ENCODE results near the gene NLRC5. TPM values are rescaled to one million over a fixed set of nuclear protein-coding genes. Genes with fewer than 3 reads are reported as not detected.

The NLRC5 gene
- total RNA-seq, 2 experiments from 2014 or later = 199 to 305 TPM

DNA sequence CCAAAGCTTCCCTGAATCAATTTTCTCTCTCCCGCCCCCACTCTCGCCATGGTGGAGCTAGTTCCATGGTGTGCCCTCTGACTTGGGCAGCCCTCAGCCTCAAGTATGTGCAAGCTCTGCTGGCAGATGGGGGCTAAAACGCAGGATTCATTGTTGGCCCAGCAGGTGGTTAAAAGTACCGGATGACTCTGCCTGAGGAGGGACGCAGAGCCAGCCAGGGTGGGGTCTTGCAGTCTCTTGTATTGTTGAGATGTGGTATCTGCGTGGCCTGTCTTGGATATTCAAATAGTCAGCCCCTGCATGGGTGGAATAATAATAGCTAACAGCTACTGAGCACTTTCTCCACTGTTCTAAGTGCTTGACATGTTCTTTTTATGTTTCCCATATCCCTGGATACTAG, 66.3 kb downstream of the NLRC5 start:
- no TSS peak for BruUV-seq (replicated peaks)
- ChIA-PET POLR2A (no interaction called here), CTCF (ENCODE audit: unreplicated experiment) (interaction anchor here (1.0 kb wide), 1 partner anchor 11 kb away, joined by 3 read pairs; no protein-coding TSS in a partner anchor)

DNA sequence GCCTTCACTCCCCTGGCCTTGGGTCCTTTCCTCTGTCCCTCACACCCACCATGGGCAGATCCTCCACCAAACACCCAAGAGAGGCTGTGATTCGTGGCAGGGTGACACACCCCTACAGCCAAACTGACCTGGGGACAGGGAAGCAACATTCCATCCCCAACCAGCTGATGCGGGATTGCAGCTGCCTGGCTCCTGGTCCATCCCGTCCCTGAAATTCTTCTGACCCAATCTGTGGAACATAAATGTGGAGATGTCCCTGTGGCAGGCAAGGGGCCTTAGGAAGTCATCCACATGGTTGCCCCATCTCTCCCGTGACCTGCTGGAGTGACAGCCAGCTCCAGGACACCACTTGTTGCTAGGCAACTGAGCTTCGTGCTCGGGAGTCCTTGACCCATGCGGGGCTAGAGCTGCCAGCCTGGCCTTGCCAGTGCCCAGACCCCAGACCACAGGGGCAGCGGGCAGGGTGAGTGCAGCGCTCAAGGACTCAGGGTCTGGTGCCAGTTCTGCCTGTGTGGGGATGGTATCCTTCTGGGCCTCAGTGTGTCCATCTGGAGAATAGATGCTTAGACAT, 69.0 kb downstream of the NLRC5 start:
- no peak overlapping the region for H3K4me2 ChIP-seq (ENCODE audit: low read length)
- no peak for DNase-seq (ENCODE audit: low spot score)
- ChIA-PET CTCF (ENCODE audit: unreplicated experiment) (no interaction called here), POLR2A (no interaction called here)
- H3K36me3 ChIP-seq (ENCODE audit: insufficient read depth, low read length) = peaks cover 94% of the 10 kb centered on the region
- intact Hi-C loops (cut with micrococcal nuclease; ENCODE audit: unreplicated experiment) = no loop called here
- no peaks in the 10 kb centered on the region for H3K9me2 ChIP-seq (ENCODE audit: insufficient read depth, low read length)
- TF ChIP-seq EZH2phosphoT487 (IDR thresholded peaks at IDR 0.05; ENCODE audit: borderline replicate concordance, low read depth, low read length) = no peak
- TF ChIP-seq, protein P1, sequence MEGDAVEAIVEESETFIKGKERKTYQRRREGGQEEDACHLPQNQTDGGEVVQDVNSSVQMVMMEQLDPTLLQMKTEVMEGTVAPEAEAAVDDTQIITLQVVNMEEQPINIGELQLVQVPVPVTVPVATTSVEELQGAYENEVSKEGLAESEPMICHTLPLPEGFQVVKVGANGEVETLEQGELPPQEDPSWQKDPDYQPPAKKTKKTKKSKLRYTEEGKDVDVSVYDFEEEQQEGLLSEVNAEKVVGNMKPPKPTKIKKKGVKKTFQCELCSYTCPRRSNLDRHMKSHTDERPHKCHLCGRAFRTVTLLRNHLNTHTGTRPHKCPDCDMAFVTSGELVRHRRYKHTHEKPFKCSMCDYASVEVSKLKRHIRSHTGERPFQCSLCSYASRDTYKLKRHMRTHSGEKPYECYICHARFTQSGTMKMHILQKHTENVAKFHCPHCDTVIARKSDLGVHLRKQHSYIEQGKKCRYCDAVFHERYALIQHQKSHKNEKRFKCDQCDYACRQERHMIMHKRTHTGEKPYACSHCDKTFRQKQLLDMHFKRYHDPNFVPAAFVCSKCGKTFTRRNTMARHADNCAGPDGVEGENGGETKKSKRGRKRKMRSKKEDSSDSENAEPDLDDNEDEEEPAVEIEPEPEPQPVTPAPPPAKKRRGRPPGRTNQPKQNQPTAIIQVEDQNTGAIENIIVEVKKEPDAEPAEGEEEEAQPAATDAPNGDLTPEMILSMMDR (conservative IDR thresholded peaks at IDR 0.05; ENCODE audit: low read length) = no peak
- H3K9me3 ChIP-seq (ENCODE audit: low read length) = no peaks in the 10 kb centered on the region
- H4K20me1 ChIP-seq (ENCODE audit: insufficient read depth, low read length) = no peaks in the 10 kb centered on the region
- BruUV-seq (replicated peaks) = no TSS peak
- no peak overlapping the region for H2AFZ ChIP-seq (ENCODE audit: low read length)
- H3K4me1 ChIP-seq (ENCODE audit: insufficient read depth, low read length, poor library complexity, severe bottlenecking) = no peaks in the 10 kb centered on the region
- H3K4me3 ChIP-seq (ENCODE audit: low read depth, low read length, poor library complexity, severe bottlenecking) = no peak overlapping the region
- no peaks in the 10 kb centered on the region for H3K79me2 ChIP-seq (ENCODE audit: insufficient read depth, low read depth, low read length)
- H3K27ac ChIP-seq (ENCODE audit: low read depth, low read length, poor library complexity, severe bottlenecking) = no peak overlapping the region

More for the DNA sequence above, 66.3 kb downstream of the NLRC5 start:
- TF ChIP-seq, protein P1 (conservative IDR thresholded peaks at IDR 0.05; ENCODE audit: low read length) = no peak
- TF ChIP-seq EZH2phosphoT487 (IDR thresholded peaks at IDR 0.05; ENCODE audit: borderline replicate concordance, low read depth, low read length) = no peak
- Histone ChIP-seq H3K27ac (ENCODE audit: low read depth, low read length, poor library complexity, severe bottlenecking) (no peak overlapping the region), H3K79me2 (ENCODE audit: insufficient read depth, low read depth, low read length) (no peaks in the 10 kb centered on the region), H3K36me3 (ENCODE audit: insufficient read depth, low read length) (peaks cover 98% of the 10 kb centered on the region), H4K20me1 (ENCODE audit: insufficient read depth, low read length) (no peaks in the 10 kb centered on the region), H3K4me2 (ENCODE audit: low read length) (no peak overlapping the region), H3K4me1 (ENCODE audit: insufficient read depth, low read length, poor library complexity, severe bottlenecking) (no peaks in the 10 kb centered on the region), H2AFZ (ENCODE audit: low read length) (no peak overlapping the region), H3K9me3 (ENCODE audit: low read length) (no peaks in the 10 kb centered on the region), H3K9me2 (ENCODE audit: insufficient read depth, low read length) (no peaks in the 10 kb centered on the region), H3K4me3 (ENCODE audit: low read depth, low read length, poor library complexity, severe bottlenecking) (no peak overlapping the region)
- DNase-seq (ENCODE audit: low spot score) = no peak
- intact Hi-C loops (cut with micrococcal nuclease; ENCODE audit: unreplicated experiment) = no loop called here

DNA sequence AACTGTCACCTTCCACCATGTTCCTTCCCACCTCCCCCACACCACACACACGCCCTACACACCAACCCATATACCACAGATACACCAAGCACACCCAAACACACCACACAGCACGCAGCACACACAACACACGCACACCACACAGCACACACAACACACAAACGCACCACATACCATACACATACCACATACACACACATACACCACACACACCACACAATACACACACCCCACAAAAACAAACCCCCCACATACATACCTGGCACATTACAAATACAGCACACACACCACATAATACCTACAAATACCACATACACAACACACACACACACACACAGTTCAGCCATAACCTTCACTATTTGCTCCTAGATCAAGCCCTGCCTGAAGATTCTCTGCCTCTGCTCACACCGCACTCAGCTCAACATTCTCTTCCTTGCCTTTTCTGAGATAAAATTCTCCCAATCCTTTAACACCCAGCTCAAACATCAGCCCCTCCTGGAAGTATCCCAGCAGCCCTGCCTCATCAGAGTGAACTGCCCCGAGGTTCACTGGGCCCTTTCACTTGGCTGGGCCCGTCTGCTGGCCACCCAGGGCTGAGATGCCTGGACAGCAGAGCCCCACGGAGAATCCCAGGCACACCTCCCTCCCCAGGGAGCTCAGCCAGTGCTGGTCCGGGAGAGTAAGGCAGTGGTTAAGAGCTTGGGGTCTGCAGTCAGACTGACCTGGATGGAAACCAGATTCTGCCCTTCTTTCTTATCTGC, 71.1 kb downstream of the NLRC5 start:
- H4K20me1 ChIP-seq (ENCODE audit: insufficient read depth, low read length) = no peaks in the 10 kb centered on the region
- intact Hi-C loops (cut with micrococcal nuclease; ENCODE audit: unreplicated experiment) = no loop called here
- H3K4me2 ChIP-seq (ENCODE audit: low read length) = no peak overlapping the region
- peaks cover 79% of the 10 kb centered on the region for H3K36me3 ChIP-seq (ENCODE audit: insufficient read depth, low read length)
- H3K4me3 ChIP-seq (ENCODE audit: low read depth, low read length, poor library complexity, severe bottlenecking) = no peak overlapping the region
- H3K9me3 ChIP-seq (ENCODE audit: low read length) = no peaks in the 10 kb centered on the region
- no peaks in the 10 kb centered on the region for H3K79me2 ChIP-seq (ENCODE audit: insufficient read depth, low read depth, low read length)
- H3K4me1 ChIP-seq (ENCODE audit: insufficient read depth, low read length, poor library complexity, severe bottlenecking) = no peaks in the 10 kb centered on the region
- DNase-seq (ENCODE audit: low spot score) = no peak
- no peak overlapping the region for H3K27ac ChIP-seq (ENCODE audit: low read depth, low read length, poor library complexity, severe bottlenecking)
- H2AFZ ChIP-seq (ENCODE audit: low read length) = no peak overlapping the region
- ChIA-PET POLR2A (no interaction called here), CTCF (ENCODE audit: unreplicated experiment) (no interaction called here)
- no peak for TF ChIP-seq EZH2phosphoT487 (IDR thresholded peaks at IDR 0.05; ENCODE audit: borderline replicate concordance, low read depth, low read length)
- TF ChIP-seq, protein P1 (conservative IDR thresholded peaks at IDR 0.05; ENCODE audit: low read length) = no peak
- BruUV-seq (replicated peaks) = no TSS peak
- H3K9me2 ChIP-seq (ENCODE audit: insufficient read depth, low read length) = no peaks in the 10 kb centered on the region
